IMR-90 (cell line): ENCODE data around the gene SKIL. TPM values are rescaled to one million over a fixed set of nuclear protein-coding genes. Genes with fewer than 3 reads are reported as not detected.
A peak's percentile ranks its signal among the peaks of the same experiment; 100 is the strongest.

Experiments
- ATAC-seq: fragments of 200-7000 bp; cut with Tn5 transposase; 2 replicates; pipeline ENCODE4 v1.9.1; 2020; ENCODE audit warnings: low read depth, mild to moderate bottlenecking, moderate library complexity
- BruUV-seq: library from RNA; stranded (reverse); fragments of 400-500 nt; replicated peaks from 2 replicates; lab custom pipeline; 2021; lab: Mats Ljungman, UMichigan
- CTCF ChIA-PET: fragments of 300-600 bp; formaldehyde crosslinking; extraction: SDS; loops from one replicate; lab custom pipeline; 2021; ENCODE audit warnings: antibody characterized with exemption; lab: Yijun Ruan, JAX
- POLR2A ChIA-PET: fragments of 300-600 bp; sonication (Branson Sonifier 250); formaldehyde crosslinking; loops from one replicate; lab custom pipeline; 2022; ENCODE audit warnings: antibody characterized with exemption; ENCODE audit not compliant: unreplicated experiment; lab: Charles Lee
- DNase-seq: peaks from one replicate; pipeline ENCODE4 v3.0.0; 2013
- H2AFZ ChIP-seq: replicated peaks from 2 replicates; pipeline ENCODE3; 2013; ENCODE audit warnings: low read length, mild to moderate bottlenecking; ENCODE audit not compliant: poor library complexity
- H2AK5ac ChIP-seq: 2 replicates; pipeline ENCODE4 v1.6.1; 2013; ENCODE audit warnings: low read depth, low read length, inconsistent platforms
- H2AK9ac ChIP-seq: replicated peaks from 2 replicates; pipeline ENCODE3; 2013; ENCODE audit warnings: mild to moderate bottlenecking, low read depth, low read length, moderate library complexity; ENCODE audit not compliant: poor library complexity
- H2BK120ac ChIP-seq: 2 replicates; pipeline ENCODE4 v1.6.1; 2013; ENCODE audit warnings: low read depth, low read length, inconsistent platforms
- H2BK15ac ChIP-seq: 3 replicates; pipeline ENCODE4 v1.6.1; 2013; ENCODE audit warnings: low read depth, low read length, inconsistent platforms
- H2BK20ac ChIP-seq: 2 replicates; pipeline ENCODE4 v1.6.1; 2013; ENCODE audit warnings: low read depth, mild to moderate bottlenecking, inconsistent platforms, low read length, moderate library complexity
- H2BK5ac ChIP-seq: 2 replicates; pipeline ENCODE4 v1.6.1; 2013; ENCODE audit warnings: mild to moderate bottlenecking, low read depth, low read length, inconsistent platforms; ENCODE audit not compliant: poor library complexity, severe bottlenecking
- H3K14ac ChIP-seq: replicated peaks from 2 replicates; pipeline ENCODE4 v1.6.1; 2013; ENCODE audit warnings: low read depth, low read length, inconsistent platforms
- H3K18ac ChIP-seq: 2 replicates; pipeline ENCODE4 v1.6.1; 2013; ENCODE audit warnings: low read depth, low read length, control low read depth
- H3K23ac ChIP-seq: 2 replicates; pipeline ENCODE4 v1.6.1; 2013; ENCODE audit warnings: low read depth, low read length, inconsistent platforms
- H3K27ac ChIP-seq: 2 replicates; pipeline ENCODE4 v1.5.1; 2013; ENCODE audit warnings: mild to moderate bottlenecking, control low read depth, low read length; ENCODE audit not compliant: insufficient read depth
- H3K27me3 ChIP-seq: 2 replicates; pipeline ENCODE4 v1.6.1; 2013; ENCODE audit warnings: low read length; ENCODE audit not compliant: control insufficient read depth, insufficient read depth
- H3K36me3 ChIP-seq: 2 replicates; pipeline ENCODE4 v1.6.1; 2013; ENCODE audit warnings: low read length, mixed read lengths; ENCODE audit not compliant: control insufficient read depth, insufficient read depth
- H3K4ac ChIP-seq: 2 replicates; pipeline ENCODE4 v1.6.1; 2013; ENCODE audit warnings: low read depth, low read length, inconsistent platforms
- H3K4me1 ChIP-seq: 2 replicates; pipeline ENCODE4 v1.6.1; 2013; ENCODE audit warnings: low read length, mixed read lengths; ENCODE audit not compliant: control insufficient read depth, insufficient read depth
- H3K4me2 ChIP-seq: 2 replicates; pipeline ENCODE4 v1.6.1; 2013; ENCODE audit warnings: low read depth, mild to moderate bottlenecking, control low read depth, low read length, moderate library complexity
- H3K4me3 ChIP-seq: 2 replicates; pipeline ENCODE4 v1.5.1; 2013; ENCODE audit warnings: low read depth, mild to moderate bottlenecking, control low read depth, low read length, moderate library complexity; ENCODE audit not compliant: insufficient read depth
- H3K56ac ChIP-seq: 2 replicates; pipeline ENCODE4 v1.6.1; 2013; ENCODE audit warnings: low read length, inconsistent platforms; ENCODE audit not compliant: insufficient read depth; ENCODE audit errors: extremely low read depth
- H3K79me1 ChIP-seq, 2 experiments: 2 replicates each; pipeline ENCODE4 v1.6.1; 2013; ENCODE audit warnings: low read length in 2 of 2, inconsistent platforms in 1 of 2, low read depth in 1 of 2
- H3K9ac ChIP-seq: 2 replicates; pipeline ENCODE4 v1.6.1; 2013; ENCODE audit warnings: low read depth, low read length, control low read depth
- H3K9me1 ChIP-seq: 2 replicates; pipeline ENCODE4 v1.6.1; 2013; ENCODE audit warnings: low read length, inconsistent platforms; ENCODE audit not compliant: insufficient read depth
- H3K9me3 ChIP-seq: 2 replicates; pipeline ENCODE4 v1.6.1; 2013; ENCODE audit warnings: low read length; ENCODE audit not compliant: control insufficient read depth, insufficient read depth
- H4K20me1 ChIP-seq: 2 replicates; pipeline ENCODE4 v1.6.1; 2013; ENCODE audit warnings: low read length, inconsistent platforms; ENCODE audit not compliant: insufficient read depth
- H4K5ac ChIP-seq: 2 replicates; pipeline ENCODE4 v1.6.1; 2013; ENCODE audit warnings: mild to moderate bottlenecking, low read depth, low read length, control low read depth
- H4K8ac ChIP-seq, 2 experiments: 2 replicates each; pipeline ENCODE4 v1.6.1; 2013; ENCODE audit warnings: low read depth in 2 of 2, low read length in 2 of 2, control low read depth in 1 of 2, inconsistent platforms in 1 of 2
- H4K91ac ChIP-seq: 2 replicates; pipeline ENCODE4 v1.6.1; 2013; ENCODE audit warnings: low read depth, low read length, inconsistent platforms; ENCODE audit not compliant: insufficient read depth
- CHD1 ChIP-seq: IDR thresholded peaks from 2 replicates; pipeline ENCODE4 v1.6.1; 2012; ENCODE audit warnings: low read depth, low read length, improper control_type of control experiment
- FOS ChIP-seq: fragments of 150-350 bp; IDR thresholded peaks from 2 replicates; pipeline ENCODE4 v1.6.1; 2016; ENCODE audit warnings: low read depth, low read length
- RCOR1 ChIP-seq: IDR thresholded peaks from 2 replicates; pipeline ENCODE4 v1.6.1; 2012; ENCODE audit warnings: mild to moderate bottlenecking, low read length, improper control_type of control experiment; ENCODE audit not compliant: insufficient replicate concordance
- SMC3 ChIP-seq: fragments of 150-350 bp; IDR thresholded peaks from 2 replicates; pipeline ENCODE4 v1.6.1; 2016; ENCODE audit warnings: low read depth, mild to moderate bottlenecking, antibody characterized with exemption, low read length, moderate library complexity
- WGBS, 2 experiments: methylation state at CpG; one replicate each; pipeline versions ENCODE4 v1.1.5 to v1.1.7; 2013; ENCODE audit warnings: missing lambda C conversion rate in 2 of 2; ENCODE audit not compliant: insufficient read length in 1 of 2; ENCODE audit errors: extremely low coverage in 2 of 2; 5-methylcytosine and 5-hydroxymethylcytosine counted together
- dilution Hi-C: fragments of 300-500 bp; cut with HindIII; formaldehyde crosslinking; loops from one replicate; pipeline ENCODE4 v1.14.3; 2018; ENCODE audit warnings: low sequenced_read_pairs; ENCODE audit not compliant: unreplicated experiment
- in situ Hi-C: fragments of 300-500 bp; cut with MboI; formaldehyde crosslinking; loops from 3 replicates; pipeline ENCODE4 v1.14.3; 2019; ENCODE audit warnings: low sequenced_read_pairs, inconsistent platforms, mixed read lengths
- intact Hi-C: fragments of 100-400 bp; cut with micrococcal nuclease; formaldehyde crosslinking; loops from 2 replicates; pipeline ENCODE4 v1.10.0; 2022
- polyA plus RNA-seq, 3 experiments: library from polyadenylated mRNA; depleted of rRNA; stranded (reverse); fragments of >200 nt; gene quantifications; 2 replicates each; pipeline ENCODE4 v1.2.3, GENCODE V29; 2012; ENCODE audit warnings: low replicate concordance in 1 of 3
- total RNA-seq: library from RNA; depleted of rRNA; stranded (reverse); fragments of >200 nt; gene quantifications from 2 replicates; pipeline ENCODE4 v1.2.3, GENCODE V29; 2012
- TF ChIP-seq, protein P1 (sequence below): fragments of 150-350 bp; IDR thresholded peaks from 2 replicates; pipeline ENCODE4 v1.6.1; 2017; ENCODE audit warnings: mild to moderate bottlenecking, antibody characterized with exemption, low read length, low read depth

Gene SKIL
- total and polyA plus RNA-seq, 2 of the 4 experiments (the other 2 are of a cell fraction), result 9.2 to 55.9 TPM

DNA sequence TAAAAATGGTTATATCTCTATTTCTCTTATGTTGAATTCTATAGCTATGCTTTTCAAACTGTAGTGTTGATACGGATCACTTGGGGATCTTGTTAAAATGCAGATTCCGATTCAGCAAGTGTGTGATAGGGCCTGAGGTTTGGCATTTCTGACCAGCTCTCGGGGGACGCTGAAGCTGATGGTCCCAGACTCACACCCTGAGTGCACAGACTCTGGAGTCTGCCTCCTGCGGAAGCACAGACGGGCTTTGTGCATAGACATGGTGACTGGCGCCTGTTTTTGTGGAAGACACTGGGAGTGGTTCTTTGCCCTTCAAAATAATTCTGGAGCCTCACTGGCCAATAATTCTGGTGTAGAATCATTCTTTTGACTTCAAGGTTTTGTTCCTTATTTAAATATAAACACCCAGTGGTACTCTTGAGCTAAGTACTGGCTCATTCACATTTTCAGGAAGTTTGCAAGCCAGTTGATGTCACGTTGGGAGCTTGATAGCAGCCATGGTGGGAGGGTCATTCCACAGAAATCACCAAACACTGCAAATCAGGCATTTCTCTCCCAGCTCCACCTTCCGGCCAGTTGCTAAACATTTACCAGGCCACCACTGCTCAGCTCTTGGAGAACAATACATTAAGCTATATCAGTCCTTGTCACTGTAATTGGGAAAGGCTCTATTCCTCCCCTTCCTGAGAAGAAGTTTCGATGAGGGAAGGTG is 80.3 kb downstream of the SKIL start:
- no peak overlapping the region for H3K9ac ChIP-seq
- H3K79me1 ChIP-seq, result peaks cover 0 to 15% of the 10 kb centered on the region in 2 experiments; a peak in 1 of 4 replicates
- no peak overlapping the region for H4K91ac ChIP-seq
- H4K5ac ChIP-seq, result no peak overlapping the region
- no peak for DNase-seq
- in situ Hi-C loops, result no loop called here
- H3K27ac ChIP-seq, result no peak overlapping the region
- peaks cover 5% of the 10 kb centered on the region; the same call in 1 of the 2 replicates for H4K20me1 ChIP-seq
- ATAC-seq, result no peak
- peak overlapping the region; percentile 13 for H2AFZ ChIP-seq
- H4K8ac ChIP-seq, result no peak overlapping the region; a peak in 1 of 4 replicates
- CTCF ChIA-PET, result interaction anchor here (1.0 kb wide), 1 partner anchor 24 kb away, joined by 5 read pairs; no protein-coding TSS in a partner anchor
- dilution Hi-C loops, result no loop called here
- H2AK5ac ChIP-seq, result no peak overlapping the region
- no peak overlapping the region for H2BK15ac ChIP-seq
- no peak overlapping the region for H3K4me2 ChIP-seq
- no peak overlapping the region for H3K4ac ChIP-seq
- no peak overlapping the region for H2BK20ac ChIP-seq
- peaks cover 6% of the 10 kb centered on the region; the same call in 1 of the 2 replicates for H3K4me1 ChIP-seq
- H2AK9ac ChIP-seq, result no peak overlapping the region
- no peak overlapping the region for H3K4me3 ChIP-seq
- TF ChIP-seq SMC3, result no peak
- TF ChIP-seq, protein P1, sequence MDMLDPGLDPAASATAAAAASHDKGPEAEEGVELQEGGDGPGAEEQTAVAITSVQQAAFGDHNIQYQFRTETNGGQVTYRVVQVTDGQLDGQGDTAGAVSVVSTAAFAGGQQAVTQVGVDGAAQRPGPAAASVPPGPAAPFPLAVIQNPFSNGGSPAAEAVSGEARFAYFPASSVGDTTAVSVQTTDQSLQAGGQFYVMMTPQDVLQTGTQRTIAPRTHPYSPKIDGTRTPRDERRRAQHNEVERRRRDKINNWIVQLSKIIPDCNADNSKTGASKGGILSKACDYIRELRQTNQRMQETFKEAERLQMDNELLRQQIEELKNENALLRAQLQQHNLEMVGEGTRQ, result no peak
- no peak for TF ChIP-seq CHD1
- no peak for TF ChIP-seq RCOR1
- TF ChIP-seq FOS, result no peak
- intact Hi-C loops, result no loop called here
- no peak overlapping the region for H2BK5ac ChIP-seq
- no peaks in the 10 kb centered on the region for H3K27me3 ChIP-seq
- 97% methylated on average over 5 of the region's 10 CpGs; no CpG with 5 or more reads in 1 of the 2 experiments for WGBS, 2 experiments
- no TSS peak for BruUV-seq
- peaks cover 14% of the 10 kb centered on the region for H3K9me1 ChIP-seq
- POLR2A ChIA-PET, result no interaction called here
- no peak overlapping the region for H3K56ac ChIP-seq
- no peaks in the 10 kb centered on the region for H3K9me3 ChIP-seq
- no peak overlapping the region for H3K14ac ChIP-seq
- H3K18ac ChIP-seq, result no peak overlapping the region; the same call in 1 of the 2 replicates
- H2BK120ac ChIP-seq, result no peak overlapping the region
- no peak overlapping the region for H3K23ac ChIP-seq
- peaks cover 35% of the 10 kb centered on the region for H3K36me3 ChIP-seq
